GM19023 (cell line): ENCODE results near the gene LAMC1.

Experiments used
- ATAC-seq: cut with Tn5 transposase; IDR thresholded peaks from one replicate; pipeline ENCODE4 v1.9.1; 2021; ENCODE audit warnings: mild to moderate bottlenecking, moderate library complexity; ENCODE audit not compliant: unreplicated experiment

Gene LAMC1

GRCh38 chr1:183075861-183076260 is 52.6 kb downstream of the LAMC1 start:
- ATAC-seq, result no peak

GRCh38 chr1:183077097-183077496 is 53.9 kb downstream of the LAMC1 start:
- ATAC-seq, result no peak

GRCh38 chr1:183079712-183080388 is 56.6 kb downstream of the LAMC1 start:
- no peak for ATAC-seq

GRCh38 chr1:183080406-183080805 is 57.2 kb downstream of the LAMC1 start:
- no peak for ATAC-seq

- ATAC-seq, result no peak
Observed at GRCh38 chr1:183081402-183082120, 58.3 kb downstream of the LAMC1 start.

GRCh38 chr1:183082650-183083049 is 59.4 kb downstream of the LAMC1 start:
- no peak for ATAC-seq

GRCh38 chr1:183087001-183087400 is 63.8 kb downstream of the LAMC1 start:
- ATAC-seq, result no peak

GRCh38 chr1:183089025-183089639 is 65.9 kb downstream of the LAMC1 start:
- no peak for ATAC-seq

GRCh38 chr1:183090391-183091006 is 67.3 kb downstream of the LAMC1 start:
- no peak for ATAC-seq

GRCh38 chr1:183091181-183091580 is 68.0 kb downstream of the LAMC1 start:
- ATAC-seq, result no peak

- no peak for ATAC-seq
Observed at GRCh38 chr1:183092350-183092749, 69.1 kb downstream of the LAMC1 start.

GRCh38 chr1:183093066-183093668 is 69.9 kb downstream of the LAMC1 start:
- ATAC-seq, result no peak

GRCh38 chr1:183093786-183094298 is 70.6 kb downstream of the LAMC1 start:
- ATAC-seq, result no peak

GRCh38 chr1:183094351-183094750 is 71.1 kb downstream of the LAMC1 start:
- ATAC-seq, result no peak

- no peak for ATAC-seq
Observed at GRCh38 chr1:183096351-183096750, 73.1 kb downstream of the LAMC1 start.

- ATAC-seq, result no peak
Observed at GRCh38 chr1:183096894-183097293, 73.7 kb downstream of the LAMC1 start.

GRCh38 chr1:183097438-183098051 is 74.3 kb downstream of the LAMC1 start:
- ATAC-seq, result no peak

GRCh38 chr1:183098317-183098716 is 75.1 kb downstream of the LAMC1 start:
- ATAC-seq, result no peak

- no peak for ATAC-seq
Observed at GRCh38 chr1:183100361-183100974, 77.2 kb downstream of the LAMC1 start.

- no peak for ATAC-seq
Observed at GRCh38 chr1:183101081-183101480, 77.9 kb downstream of the LAMC1 start.
